AG09309 (cell line): Measurements from ENCODE around the gene BORCS6.
A peak's percentile ranks its signal among the peaks of the same experiment; 100 is the strongest.

Source experiments
- DNase-seq: peaks from one replicate; pipeline ENCODE4 v3.0.0-alpha.2; 2010; ENCODE audit warnings: low read depth
- H3K4me3 ChIP-seq: 2 replicates; pipeline ENCODE4 v1.5.1; 2011; ENCODE audit warnings: mild to moderate bottlenecking, low read depth, low read length, moderate library complexity; ENCODE audit not compliant: control insufficient read depth
- CTCF ChIP-seq: IDR thresholded peaks from 2 replicates; pipeline ENCODE4 v1.5.1; 2011; ENCODE audit warnings: mild to moderate bottlenecking, low read depth, low read length, inconsistent platforms; ENCODE audit not compliant: insufficient read depth, control insufficient read depth; ENCODE audit errors: missing control alignments

Gene BORCS6

DNA sequence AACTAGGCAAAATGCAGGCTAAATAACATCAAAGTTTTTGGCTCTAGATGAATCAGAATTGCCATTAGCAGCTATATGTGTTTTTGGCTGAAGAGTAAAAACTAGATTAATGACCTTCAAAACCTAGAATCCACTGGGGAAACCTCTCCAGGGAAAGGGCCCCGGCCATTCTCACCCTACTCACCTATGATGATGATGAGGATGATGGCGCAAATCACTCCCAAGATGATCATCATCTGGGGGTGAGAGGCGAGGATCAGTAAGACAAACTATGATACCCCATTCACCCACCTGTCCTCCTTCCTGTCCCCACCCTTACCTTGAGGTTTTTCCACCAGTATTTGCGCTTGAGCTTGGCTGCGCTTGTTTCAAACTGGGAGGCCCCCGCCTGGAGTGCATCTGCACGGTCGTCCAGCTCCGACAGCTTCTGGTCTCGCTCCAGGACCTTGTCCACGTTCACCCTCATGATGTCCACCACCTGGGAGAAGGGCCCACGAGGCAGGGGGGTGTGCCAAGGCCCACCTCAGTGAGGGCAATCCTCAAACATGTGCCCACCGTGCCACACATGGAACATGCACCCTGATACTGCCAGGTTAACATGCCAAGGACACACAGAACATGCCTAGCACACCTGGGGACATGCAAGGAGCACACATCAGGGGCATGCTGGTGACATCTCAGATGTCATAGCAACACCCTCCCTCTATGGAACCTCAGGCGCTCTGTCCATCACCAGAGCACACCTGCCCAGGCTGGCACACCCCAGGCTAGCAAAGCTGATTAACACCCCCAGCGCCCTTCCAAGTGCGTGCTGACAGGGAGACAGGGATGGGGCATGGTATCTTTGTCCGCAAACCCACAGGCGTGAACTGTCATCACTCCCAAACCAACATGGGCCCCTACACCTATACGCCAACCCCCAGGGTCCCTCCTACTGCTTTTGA lies 28.4 kb downstream of the BORCS6 start:
- peak overlapping the region; percentile 97 for H3K4me3 ChIP-seq
- no peak for TF ChIP-seq CTCF
- DNase-seq = no peak

DNA sequence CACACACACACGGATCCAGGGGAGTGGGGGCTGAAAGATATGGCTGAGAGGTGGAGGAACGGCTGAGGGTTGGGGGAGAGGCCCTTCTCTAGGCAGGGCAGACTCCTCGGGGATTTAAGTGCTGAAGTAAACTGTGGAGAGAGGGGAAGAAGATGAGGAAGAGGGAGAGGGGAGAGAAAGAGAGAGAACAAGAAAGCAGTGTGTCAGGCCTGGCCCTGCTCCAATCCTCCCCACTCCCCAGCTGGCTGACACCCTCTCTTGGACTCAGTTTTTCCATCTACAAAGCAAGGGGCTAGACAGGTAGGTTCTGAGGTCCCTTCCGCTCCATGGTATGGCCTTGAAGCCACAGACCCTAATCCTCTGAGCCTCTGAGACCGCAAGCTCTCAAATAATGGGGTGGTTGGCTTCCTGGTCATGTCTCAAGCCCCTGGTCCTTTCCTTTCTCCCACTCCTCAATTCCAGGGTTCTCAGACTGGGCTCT lies 29.2 kb downstream of the BORCS6 start:
- no peak for DNase-seq
- no peak overlapping the region for H3K4me3 ChIP-seq
- TF ChIP-seq CTCF = no peak

DNA sequence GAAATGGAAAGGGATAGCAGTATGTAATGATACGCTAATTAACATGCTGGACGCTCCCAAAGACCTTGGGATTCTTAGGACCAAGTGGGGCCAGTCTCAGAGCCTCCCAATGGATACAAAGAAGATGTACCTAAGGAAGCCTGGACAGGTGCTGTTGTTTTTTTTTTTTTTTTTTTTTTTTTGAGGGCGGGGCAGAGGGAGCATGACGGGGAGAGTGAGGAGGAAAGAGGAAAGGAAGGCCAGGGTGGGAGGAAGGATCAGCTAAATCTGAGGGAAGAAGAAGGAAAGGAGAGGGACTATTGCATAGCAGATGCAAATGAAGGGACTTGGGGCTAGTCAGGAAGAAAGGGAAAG lies 29.8 kb downstream of the BORCS6 start:
- no peak for TF ChIP-seq CTCF
- no peak for DNase-seq
- H3K4me3 ChIP-seq = no peak overlapping the region

DNA sequence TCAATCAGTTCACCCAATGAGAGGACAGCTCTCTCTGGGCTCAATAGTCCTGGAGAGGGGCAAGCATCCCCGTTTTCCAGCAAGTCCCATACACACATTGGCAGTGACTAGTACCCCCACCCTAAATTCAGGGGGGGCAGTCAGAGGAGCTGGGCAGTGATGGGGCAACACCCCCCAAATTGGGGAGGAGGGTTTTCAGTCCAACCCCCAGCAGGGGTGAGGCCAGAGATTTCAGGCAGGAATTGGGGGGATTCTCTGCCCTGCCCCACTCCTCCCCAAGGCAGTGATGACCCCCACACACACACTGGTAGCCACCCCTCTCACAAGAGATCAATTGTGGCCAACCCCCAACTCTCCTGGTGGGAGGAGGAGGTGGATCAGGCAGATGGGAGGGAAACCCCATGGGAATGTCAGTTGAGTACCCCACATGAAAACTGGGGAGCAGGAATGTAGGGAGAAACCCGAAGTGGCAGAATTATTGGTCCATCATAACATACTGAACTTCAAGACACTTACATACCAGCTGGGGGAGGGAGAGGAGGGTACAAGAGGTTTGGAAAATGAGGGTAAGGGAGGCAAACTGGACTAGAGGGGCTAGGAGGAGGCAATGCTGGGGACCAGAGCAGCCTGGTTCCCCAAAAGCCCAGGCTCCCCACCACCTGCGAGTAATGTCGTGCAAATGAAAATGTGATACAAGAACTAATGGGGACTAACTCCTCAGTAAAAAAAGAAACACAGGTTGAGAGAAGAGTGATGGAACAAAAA lies 30.3 kb downstream of the BORCS6 start:
- no peak for DNase-seq
- no peak overlapping the region for H3K4me3 ChIP-seq
- no peak for TF ChIP-seq CTCF

GRCh38 chr17:8159032-8159400 lies 31.0 kb downstream of the BORCS6 start:
- TF ChIP-seq CTCF = no peak

DNA sequence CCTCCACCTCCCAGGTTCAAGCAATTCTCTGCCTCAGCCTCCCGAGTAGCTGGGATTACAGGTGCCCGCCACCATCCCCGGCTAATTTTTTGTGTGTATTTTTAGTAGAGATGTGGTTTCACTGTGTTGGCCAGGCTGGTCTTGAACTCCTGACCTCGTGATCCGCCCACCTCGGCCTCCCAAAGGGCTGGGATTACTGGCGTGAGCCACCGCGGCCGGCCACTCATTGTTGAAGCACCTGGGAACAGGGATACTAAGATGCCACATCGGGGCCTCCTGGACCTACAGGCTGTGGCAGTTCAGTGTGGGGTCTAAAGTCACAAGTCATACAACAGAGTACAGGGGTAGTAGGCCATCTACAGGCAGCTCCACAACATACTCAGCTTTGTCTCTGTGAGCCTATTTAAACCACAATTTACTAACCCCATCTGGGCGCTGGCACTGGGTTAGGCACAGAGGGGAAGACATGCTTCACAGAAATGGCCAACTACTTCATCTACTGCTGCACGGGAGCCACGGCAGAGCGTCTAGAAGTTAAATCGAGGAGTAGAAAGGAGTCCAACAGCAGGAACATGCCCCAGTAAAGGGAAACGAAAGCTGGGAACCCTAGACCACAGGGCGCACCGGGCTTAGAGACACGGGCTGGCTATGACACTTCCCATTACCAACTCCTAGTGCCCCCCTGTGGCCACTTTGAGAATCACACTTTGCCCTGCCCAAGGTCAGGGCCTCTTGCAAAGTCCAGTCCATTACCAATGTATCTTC lies 31.5 kb downstream of the BORCS6 start:
- DNase-seq = no peak
- no peak overlapping the region for H3K4me3 ChIP-seq
- peak; percentile 84 for TF ChIP-seq CTCF

More at GRCh38 chr17:8159032-8159400, 31.0 kb downstream of the BORCS6 start:
- no peak overlapping the region for H3K4me3 ChIP-seq
- no peak for DNase-seq
